ENCODE data around the gene HGFAC.

Gene HGFAC

DNA sequence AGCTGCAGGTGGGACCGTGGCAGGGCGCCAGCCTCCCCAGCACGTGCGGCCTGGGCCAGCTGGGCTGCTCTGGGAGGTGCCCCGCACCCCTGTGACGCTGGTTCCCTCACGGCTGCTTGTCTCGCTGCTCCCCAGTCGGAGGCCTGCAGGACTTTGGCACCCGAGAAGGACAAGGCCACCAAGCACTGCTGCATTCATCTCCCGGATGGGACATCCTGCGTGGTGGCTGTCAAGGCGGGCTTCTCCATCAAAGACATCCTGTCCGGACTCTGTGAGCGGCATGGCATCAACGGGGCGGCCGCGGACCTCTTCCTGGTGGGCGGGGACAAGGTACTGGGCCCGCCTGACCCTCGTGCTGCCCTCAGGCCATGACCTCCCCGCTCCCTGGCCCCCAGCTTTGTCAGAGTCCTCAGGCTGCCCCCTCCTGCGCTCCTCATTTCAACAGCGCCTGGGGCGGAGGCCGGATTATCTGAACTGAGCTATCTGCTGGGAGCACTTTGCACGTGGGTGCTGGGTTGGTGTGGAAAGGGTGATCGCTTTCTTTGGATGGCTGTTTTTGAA is 19.4 kb upstream of the HGFAC start:
- no peak for TF ChIP-seq CTCF (IDR thresholded peaks at IDR 0.05; ENCODE audit: low read depth, low read length)

DNA sequence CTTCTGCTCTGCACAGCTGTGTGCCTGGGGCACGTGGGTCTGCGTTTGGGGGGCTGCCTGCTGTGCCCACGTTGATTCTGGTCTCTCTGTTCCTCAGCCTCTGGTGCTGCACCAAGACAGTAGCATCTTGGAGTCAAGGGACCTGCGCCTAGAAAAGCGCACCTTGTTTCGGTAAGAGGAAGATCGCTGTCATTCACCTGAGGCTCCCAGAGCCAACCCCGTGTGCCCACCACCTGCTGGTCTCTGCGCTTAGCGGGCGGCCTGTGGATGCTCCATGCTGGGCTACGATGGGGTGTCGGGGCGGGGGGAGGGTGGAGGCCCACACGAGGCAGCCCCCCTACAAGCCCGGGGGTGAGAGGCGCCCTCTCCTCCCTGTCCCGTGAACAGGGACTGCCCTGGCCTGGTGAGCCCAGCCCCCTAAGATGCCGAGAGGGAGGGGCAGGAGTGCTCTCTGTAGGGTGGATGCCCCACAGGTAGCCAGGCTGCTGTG is 18.9 kb upstream of the HGFAC start:
- no peak for DNase-seq (ENCODE audit: extremely low read depth, low read depth)
- no peak for TF ChIP-seq CTCF (IDR thresholded peaks at IDR 0.05; ENCODE audit: low read depth, low read length)

More for the DNA sequence above, 19.4 kb upstream of the HGFAC start:
- DNase-seq (ENCODE audit: extremely low read depth, low read depth), result no peak

GRCh38 chr4:3423406-3423805 is 18.4 kb upstream of the HGFAC start:
- TF ChIP-seq CTCF (IDR thresholded peaks at IDR 0.05; ENCODE audit: low read depth, low read length), result no peak
- no peak for DNase-seq (ENCODE audit: extremely low read depth, low read depth)

GRCh38 chr4:3423952-3424351 is 17.8 kb upstream of the HGFAC start:
- no peak for TF ChIP-seq CTCF (IDR thresholded peaks at IDR 0.05; ENCODE audit: low read depth, low read length)
- no peak for DNase-seq (ENCODE audit: extremely low read depth, low read depth)

GRCh38 chr4:3424522-3425095 is 17.2 kb upstream of the HGFAC start:
- no peak for TF ChIP-seq CTCF (IDR thresholded peaks at IDR 0.05; ENCODE audit: low read depth, low read length)
- DNase-seq (ENCODE audit: extremely low read depth, low read depth), result no peak

GRCh38 chr4:3426465-3427133 is 15.2 kb upstream of the HGFAC start:
- DNase-seq (ENCODE audit: extremely low read depth, low read depth), result no peak
- no peak for TF ChIP-seq CTCF (IDR thresholded peaks at IDR 0.05; ENCODE audit: low read depth, low read length)

- no peak for TF ChIP-seq CTCF (IDR thresholded peaks at IDR 0.05; ENCODE audit: low read depth, low read length)
- DNase-seq (ENCODE audit: extremely low read depth, low read depth), result no peak
Observed at GRCh38 chr4:3427134-3427476, 14.7 kb upstream of the HGFAC start.

Measured in AG09319 (cell line).